NT2/D1 (cell line): ENCODE measurements around the gene BPIFB2.

ENCODE experiments used
- DNase-seq: peaks from one replicate; pipeline ENCODE4 v3.0.0-alpha.2; 2011; ENCODE audit warnings: low read depth, low spot score
- H3K27me3 ChIP-seq: 2 replicates; pipeline ENCODE4 v1.6.0; 2011; ENCODE audit warnings: mild to moderate bottlenecking; ENCODE audit not compliant: insufficient read length, insufficient read depth
- H3K36me3 ChIP-seq: 2 replicates; pipeline ENCODE4 v1.6.1; 2011; ENCODE audit warnings: mild to moderate bottlenecking, low read length, mixed read lengths; ENCODE audit not compliant: insufficient read depth, insufficient read length
- H3K4me1 ChIP-seq: 2 replicates; pipeline ENCODE4 v1.5.1; 2011; ENCODE audit not compliant: insufficient read depth, insufficient read length
- H3K4me3 ChIP-seq: 2 replicates; pipeline ENCODE4 v1.5.1; 2011; ENCODE audit warnings: low read depth; ENCODE audit not compliant: insufficient read length
- H3K9ac ChIP-seq: 2 replicates; pipeline ENCODE4 v1.6.0; 2011; ENCODE audit warnings: low read depth; ENCODE audit not compliant: insufficient read length
- H3K9me3 ChIP-seq: 2 replicates; pipeline ENCODE4 v1.5.1; 2011; ENCODE audit warnings: mild to moderate bottlenecking, low read length; ENCODE audit not compliant: insufficient read depth
- SUZ12 ChIP-seq: IDR thresholded peaks from 2 replicates; pipeline ENCODE4 v1.6.1; 2011; ENCODE audit not compliant: insufficient read length, insufficient read depth; ENCODE audit errors: extremely low read depth
- YY1 ChIP-seq: IDR thresholded peaks from 2 replicates; pipeline ENCODE4 v1.6.1; 2011; ENCODE audit not compliant: insufficient read length, insufficient read depth
- ZNF274 ChIP-seq: IDR thresholded peaks from 2 replicates; pipeline ENCODE4 v1.6.1; 2011; ENCODE audit warnings: mild to moderate bottlenecking, low read depth, low read length

BPIFB2 gene

DNA sequence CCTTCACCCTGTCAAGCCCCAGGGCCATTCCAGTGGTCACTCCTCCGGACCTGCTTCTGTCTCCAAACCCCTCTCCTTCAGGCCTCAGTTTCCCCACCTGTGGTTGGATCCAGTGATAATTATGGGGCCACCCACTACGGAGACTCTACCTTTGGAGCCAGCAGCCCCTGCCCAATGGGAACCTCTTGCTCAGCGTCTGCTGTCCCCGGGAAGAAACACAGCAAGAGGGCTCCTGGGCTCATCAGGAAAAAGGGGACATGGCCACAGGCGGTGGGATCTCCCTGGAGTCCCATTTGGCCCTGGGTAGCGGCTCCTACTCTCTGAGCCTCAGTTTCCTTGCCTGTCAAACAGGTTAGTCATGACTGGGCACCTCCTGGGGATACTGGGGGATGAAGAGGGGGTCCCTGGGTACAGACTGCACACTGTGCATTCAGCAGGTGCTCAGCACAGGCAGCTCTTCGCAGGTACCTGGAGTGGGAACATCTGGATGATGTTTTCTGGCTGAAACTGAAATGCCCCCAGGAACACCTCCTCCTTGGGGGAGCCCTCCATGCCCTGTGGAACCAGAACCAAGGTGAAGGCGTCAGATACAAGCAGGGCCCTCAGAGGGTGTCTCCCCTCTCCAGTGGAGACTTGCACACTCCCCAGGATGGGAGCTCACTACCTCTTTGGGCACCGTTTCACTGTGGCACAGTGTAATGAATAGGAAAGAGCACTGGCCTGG is 22.7 kb upstream of the BPIFB2 start:
- no peaks in the 10 kb centered on the region for H3K9me3 ChIP-seq
- TF ChIP-seq SUZ12 (no peak), ZNF274 (no peak)
- H3K4me3 ChIP-seq = no peak overlapping the region
- no peak for DNase-seq
- peaks cover 6% of the 10 kb centered on the region for H3K4me1 ChIP-seq
- no peaks in the 10 kb centered on the region for H3K27me3 ChIP-seq
- no peak overlapping the region for H3K9ac ChIP-seq
- H3K36me3 ChIP-seq = no peaks in the 10 kb centered on the region

DNA sequence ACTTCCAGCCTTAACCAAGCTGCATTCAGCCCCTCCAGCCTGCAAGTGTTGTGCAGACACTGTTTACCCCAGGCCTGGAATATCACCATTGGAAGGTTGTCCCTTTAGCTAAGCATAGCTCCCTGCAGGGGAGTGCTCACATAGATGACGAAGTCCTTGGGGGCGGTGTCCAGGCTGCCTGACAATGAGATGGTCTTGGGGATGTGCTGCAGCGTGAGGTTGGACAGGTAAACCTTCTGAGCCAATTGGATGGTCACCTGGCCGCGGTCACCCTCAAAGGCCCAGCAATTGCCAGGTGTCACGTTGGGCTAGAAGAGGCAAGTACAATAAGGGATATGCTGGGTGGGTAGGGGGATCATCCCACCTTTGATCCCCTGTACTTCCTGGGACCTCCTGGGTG is 21.9 kb upstream of the BPIFB2 start:
- Histone ChIP-seq H3K36me3 (no peaks in the 10 kb centered on the region), H3K4me3 (no peak overlapping the region), H3K27me3 (no peaks in the 10 kb centered on the region), H3K9ac (no peak overlapping the region), H3K4me1 (peaks cover 6% of the 10 kb centered on the region), H3K9me3 (no peaks in the 10 kb centered on the region)
- no peak for DNase-seq
- TF ChIP-seq ZNF274 (no peak), YY1 (no peak), SUZ12 (no peak)

DNA sequence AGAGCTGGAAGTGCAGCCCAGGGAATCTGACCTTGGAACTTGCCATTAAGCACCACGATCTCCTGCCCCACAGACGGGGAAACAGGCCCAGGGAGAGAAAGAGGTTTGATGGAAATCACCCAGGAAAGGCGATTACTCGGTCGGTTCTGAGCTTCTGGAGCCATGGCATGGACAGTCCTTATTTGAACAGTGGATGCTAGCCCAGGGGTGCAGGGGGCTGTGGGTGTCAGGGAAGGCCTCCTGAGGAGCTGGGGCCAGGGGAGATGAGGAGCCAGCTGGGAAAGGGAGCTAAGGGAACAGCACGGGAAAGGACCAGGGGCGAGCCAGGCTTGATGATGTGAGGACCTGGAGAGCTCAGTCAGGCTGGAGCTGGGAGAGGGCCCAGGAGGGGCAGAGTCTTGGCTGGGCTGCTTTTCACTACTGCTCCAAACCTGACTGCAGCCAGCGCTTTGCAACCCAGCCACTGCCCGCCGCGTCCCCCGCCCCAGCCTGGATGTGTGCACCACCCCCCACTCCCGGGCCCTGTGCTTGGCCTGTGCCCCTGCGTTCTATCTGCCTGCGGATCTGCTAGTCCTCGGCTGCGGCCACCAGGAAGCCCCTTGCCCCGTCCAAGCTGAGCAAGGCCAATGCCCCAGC is 21.1 kb upstream of the BPIFB2 start:
- DNase-seq = no peak
- Histone ChIP-seq H3K4me1 (peaks cover 6% of the 10 kb centered on the region), H3K9me3 (no peaks in the 10 kb centered on the region), H3K27me3 (no peaks in the 10 kb centered on the region), H3K9ac (no peak overlapping the region), H3K4me3 (no peak overlapping the region), H3K36me3 (no peaks in the 10 kb centered on the region)
- TF ChIP-seq SUZ12 = no peak
- no peak for TF ChIP-seq YY1
- no peak for TF ChIP-seq ZNF274

DNA sequence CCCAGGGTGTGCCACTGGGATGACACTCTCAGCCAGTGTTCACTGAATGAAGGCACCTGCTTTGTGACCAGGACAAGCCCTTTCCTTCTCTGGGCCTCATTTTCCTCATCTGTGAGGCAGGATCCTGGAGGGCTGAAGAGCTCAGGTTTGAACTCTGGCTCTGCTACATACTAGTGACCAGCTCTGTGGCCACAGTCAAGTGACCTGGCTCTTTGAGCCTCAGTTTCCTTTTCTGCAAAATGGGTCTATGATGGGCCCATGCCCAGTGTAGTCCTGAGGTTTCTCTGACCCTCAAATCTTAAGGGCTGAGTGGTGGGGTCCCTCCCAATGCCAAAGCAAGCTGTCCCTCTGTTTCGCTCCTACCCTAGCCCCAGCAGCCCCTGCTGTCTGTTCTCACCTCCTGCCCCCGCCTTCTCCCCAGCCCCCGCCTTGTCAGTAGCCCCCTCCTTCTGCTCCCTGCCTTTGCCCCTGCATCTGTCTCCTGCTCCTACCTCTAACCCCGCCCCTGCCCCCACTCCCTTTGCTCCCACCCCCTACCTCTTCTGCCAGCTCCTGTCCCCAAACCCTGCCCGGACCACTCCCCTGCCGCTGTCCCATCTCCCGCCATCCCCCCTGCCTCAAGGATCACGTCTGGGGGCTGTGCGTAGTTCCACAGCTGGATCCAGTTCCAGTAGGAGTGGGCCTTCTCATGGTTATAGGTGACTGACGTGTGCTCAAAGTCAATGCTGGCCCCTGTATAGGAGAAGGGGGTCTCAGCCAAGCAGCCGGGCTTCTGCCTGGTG is 20.3 kb upstream of the BPIFB2 start:
- no peak for DNase-seq
- Histone ChIP-seq H3K9me3 (no peaks in the 10 kb centered on the region), H3K36me3 (no peaks in the 10 kb centered on the region), H3K4me1 (peaks cover 6% of the 10 kb centered on the region), H3K4me3 (no peak overlapping the region), H3K27me3 (no peaks in the 10 kb centered on the region), H3K9ac (no peak overlapping the region)
- TF ChIP-seq SUZ12 (no peak), YY1 (no peak)

DNA sequence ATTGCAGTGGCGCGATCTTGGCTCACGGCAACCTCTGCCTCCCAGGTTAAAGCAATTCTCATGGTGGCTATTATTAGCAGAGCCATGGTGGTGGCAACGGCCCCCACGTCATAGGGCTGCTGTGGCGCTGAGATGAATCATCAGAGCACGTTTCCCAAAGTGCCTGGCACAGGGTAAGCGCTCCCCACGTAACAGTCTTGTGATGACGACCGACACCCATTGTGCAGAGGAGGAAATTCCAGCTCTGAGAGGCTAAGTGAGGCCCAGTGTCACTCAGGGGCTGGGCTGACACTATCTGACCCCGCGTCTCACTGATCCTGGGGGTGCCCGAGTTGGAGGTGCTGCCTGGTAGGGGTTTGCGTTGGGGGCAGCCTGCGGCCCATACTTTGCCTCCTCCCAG is 19.5 kb upstream of the BPIFB2 start:
- Histone ChIP-seq H3K4me3 (no peak overlapping the region), H3K36me3 (no peaks in the 10 kb centered on the region), H3K27me3 (no peaks in the 10 kb centered on the region), H3K9ac (no peak overlapping the region), H3K4me1 (peaks cover 6% of the 10 kb centered on the region), H3K9me3 (no peaks in the 10 kb centered on the region)
- no peak for TF ChIP-seq SUZ12
- DNase-seq = no peak

DNA sequence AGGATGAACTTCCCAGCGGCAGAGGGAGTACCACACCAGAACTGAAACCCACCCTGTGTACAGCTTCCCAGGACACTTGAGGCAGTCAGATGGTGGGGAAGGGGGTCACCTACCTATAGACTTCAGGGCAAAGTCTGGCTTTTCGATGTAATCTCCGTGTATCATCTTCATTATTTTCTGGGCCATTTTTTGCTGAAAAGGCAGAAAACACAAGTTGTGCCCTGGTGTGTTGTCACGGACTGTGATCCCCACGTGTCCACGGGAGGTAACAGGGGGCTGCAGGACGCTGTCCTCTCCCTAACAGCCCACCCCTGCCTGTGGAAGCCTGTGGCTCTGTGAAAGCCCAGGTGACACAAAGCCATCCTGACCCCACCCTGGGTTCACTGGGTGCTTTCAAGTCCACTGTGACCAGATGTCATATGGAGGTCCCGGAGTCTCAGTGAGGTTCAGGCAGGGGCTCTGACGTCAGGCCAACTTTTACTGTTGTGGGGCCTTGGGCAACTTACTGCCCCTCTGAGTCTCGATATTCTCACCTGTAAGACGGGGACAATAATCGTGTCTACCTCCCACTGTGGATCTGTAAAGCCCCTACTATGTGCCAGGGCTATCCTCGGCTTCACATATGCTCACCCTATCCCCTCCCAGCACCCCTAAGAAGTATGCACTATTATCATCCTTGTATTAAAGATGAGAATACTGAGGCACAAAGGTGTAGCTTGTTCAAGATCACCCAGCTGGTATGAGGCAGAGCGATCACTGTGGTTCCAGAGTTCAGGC is 17.8 kb upstream of the BPIFB2 start:
- Histone ChIP-seq H3K36me3 (no peaks in the 10 kb centered on the region), H3K4me1 (peaks cover 6% of the 10 kb centered on the region), H3K27me3 (no peaks in the 10 kb centered on the region), H3K9me3 (0 out of 2 replicates have a peak, but pooled peaks cover 2% of the 10 kb centered on the region), H3K9ac (no peak overlapping the region), H3K4me3 (no peak overlapping the region)
- no peak for DNase-seq
- TF ChIP-seq SUZ12 = no peak
- TF ChIP-seq ZNF274 = no peak
- no peak for TF ChIP-seq YY1

DNA sequence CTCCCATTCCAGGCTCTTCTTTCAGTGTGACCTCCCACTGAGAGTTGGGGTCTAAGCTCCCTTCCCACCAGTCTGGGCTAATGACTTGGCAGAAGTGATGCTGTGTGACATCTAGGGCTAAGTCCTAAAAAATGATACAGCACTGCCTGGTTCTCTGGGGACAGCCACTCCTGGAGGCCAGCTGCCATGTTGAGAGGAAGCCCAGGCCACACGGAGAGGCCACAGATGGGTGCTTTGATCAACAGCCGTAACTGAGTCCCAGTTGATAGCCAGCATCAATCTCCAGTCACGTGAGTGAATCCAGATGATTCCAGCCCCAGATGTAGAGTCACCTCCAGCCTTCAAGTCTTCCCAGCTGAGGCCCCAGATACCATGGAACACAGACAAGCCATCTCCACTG is 17.1 kb upstream of the BPIFB2 start:
- no peak for DNase-seq
- peaks cover 6% of the 10 kb centered on the region for H3K4me1 ChIP-seq
- H3K27me3 ChIP-seq = no peaks in the 10 kb centered on the region
- H3K4me3 ChIP-seq = no peak overlapping the region
- peaks cover 10% of the 10 kb centered on the region; the same call in 1 of the 2 replicates for H3K9me3 ChIP-seq
- no peak overlapping the region for H3K9ac ChIP-seq
- TF ChIP-seq YY1 (no peak), SUZ12 (no peak), ZNF274 (no peak)
- H3K36me3 ChIP-seq = no peaks in the 10 kb centered on the region
